Stimulated activated CD4-positive, alpha-beta T cell treated with anti-CD3 and anti-CD28 coated beads, Interleukin-4, amount 100 ng/mL, for 4 hours (primary cell): ENCODE data around the gene MOB3B.

ENCODE experiments used
- DNase-seq, 2 experiments: peaks; one replicate each; pipeline ENCODE4 v3.0.0-alpha.2; 2020

Gene MOB3B

DNA sequence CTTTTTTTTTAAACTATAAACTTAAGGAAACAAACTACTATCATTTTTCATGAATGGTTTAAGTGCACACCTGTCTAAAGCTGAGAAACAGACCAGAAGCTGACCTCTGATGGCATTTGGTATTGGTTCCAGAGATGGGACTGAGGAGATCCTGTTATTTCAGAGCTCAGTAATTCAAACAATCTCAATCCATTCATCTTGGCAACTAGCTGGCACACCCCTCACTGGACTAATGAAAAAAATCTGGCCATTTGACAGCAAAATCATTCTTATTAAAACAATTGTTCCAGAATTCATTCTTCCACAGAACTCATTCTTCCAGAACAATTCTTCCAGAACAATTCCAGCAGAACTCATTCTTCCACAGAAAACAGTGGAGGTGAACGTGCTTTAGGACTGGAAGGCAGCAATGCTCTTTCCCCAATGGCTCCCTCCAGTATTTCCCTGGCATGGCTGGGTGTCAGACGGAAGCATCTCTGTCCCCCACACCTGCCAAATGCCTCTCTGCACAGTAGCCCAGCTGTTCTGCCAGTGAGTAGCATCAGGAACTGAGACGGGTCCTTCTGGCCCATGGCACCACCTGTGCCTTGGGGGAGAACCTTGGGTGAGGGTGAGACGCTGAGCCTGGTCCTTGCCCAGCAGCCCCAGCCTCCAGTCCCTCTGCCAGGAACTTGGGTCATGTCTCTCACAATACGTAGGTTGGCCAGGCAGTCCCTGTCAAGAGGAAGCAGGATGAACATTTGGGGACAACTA, 145.2 kb downstream of the MOB3B start:
- no peak for DNase-seq

DNA sequence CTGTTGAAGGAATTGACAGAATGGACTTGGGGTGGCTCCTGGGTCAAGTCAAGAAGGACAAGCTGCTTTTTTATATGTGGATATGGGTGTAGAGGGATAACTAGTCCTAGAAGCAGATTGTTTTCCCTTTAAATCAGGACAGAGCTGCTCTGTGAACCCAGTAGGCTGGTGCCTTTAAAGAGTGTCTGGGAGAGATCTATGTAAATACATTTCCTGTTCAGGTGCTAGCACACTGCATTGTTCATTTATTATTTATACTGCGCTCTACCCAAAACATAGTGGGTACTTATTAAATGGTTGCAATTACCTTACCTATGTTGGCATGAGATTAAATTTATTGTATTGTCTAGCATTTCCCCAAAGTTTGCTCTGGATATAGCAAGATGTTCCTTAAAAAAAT, 146.1 kb downstream of the MOB3B start:
- no peak for DNase-seq

DNA sequence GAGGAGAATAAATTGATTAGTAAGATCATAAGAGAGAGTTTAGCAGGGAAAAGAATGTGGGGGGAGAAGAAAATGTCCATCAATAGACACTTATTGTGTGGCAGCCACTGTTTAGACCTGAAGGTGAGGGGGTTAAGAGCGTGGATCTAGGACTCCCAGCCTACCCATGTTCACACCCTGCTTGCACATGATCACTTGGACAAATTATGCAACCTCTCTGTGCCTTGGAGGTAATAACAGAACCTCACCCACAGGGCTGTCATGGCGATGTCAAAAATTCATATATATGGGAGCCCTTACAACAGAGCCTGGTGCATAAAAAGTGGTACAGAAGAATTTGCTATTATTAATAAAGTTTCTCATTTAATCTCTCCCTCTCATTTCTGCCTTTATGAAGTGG, 146.6 kb downstream of the MOB3B start:
- no peak for DNase-seq

DNA sequence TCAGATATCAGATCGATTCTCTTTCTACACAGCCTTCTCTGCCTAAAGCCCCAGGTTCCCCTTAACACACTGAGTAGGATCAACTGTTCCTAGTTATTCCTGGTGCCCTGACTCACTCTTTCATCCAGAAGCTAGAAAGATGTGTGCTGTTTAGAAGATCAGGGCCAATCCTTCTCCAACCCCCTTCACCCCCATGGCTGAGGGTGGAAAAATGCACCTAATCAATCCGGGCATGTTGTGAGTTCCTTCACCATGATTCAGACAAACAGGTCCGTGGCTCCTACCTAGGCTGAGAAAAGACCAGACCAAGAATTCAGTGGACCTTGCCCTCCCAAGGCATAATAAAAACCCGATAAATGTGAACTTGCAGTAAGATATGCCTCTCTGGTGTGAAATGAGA, 147.3 kb downstream of the MOB3B start:
- DNase-seq = no peak

DNA sequence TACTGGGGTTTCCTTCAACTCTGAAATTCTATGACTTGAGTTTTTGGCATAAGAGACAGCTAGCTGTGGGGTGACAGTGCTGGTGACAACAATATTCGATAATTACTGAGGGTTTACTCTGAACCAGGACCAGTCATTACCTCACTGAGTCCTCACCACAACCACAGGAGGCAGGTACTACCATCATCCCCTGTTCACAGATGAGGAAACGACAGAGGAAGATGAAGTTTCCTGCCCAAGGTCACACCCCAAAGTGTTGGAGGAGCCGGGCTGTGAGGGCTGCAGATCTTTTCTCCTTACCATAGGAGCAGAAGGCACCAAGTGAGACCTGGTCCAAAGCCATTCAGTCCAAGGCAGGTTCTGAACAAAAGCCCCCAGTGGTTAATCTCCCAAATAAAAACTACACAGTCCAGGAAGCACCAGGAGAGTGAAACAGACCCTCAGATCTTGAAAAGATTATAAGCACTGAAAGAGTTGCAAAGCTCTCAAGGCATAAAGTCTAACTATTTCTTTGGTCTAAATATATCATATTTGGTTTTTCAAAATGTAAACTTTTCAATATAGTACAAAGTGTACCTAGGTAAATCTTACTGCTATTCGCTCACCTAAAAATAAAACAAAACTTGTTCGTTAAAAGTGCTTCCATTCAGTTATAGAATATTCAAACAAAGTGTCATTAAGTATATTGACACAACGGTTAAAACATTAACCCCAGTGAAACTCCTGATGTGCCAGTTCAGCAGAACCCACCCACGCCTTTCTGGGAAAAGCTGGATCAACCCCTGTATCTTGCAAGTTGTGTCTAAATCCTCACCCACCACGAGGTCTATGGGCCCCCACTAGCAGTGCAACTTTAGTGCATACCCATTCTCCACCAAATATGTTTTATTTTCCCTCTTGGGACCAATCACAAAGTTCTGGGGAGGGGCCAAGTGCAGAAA, 150.0 kb downstream of the MOB3B start:
- no peak for DNase-seq

DNA sequence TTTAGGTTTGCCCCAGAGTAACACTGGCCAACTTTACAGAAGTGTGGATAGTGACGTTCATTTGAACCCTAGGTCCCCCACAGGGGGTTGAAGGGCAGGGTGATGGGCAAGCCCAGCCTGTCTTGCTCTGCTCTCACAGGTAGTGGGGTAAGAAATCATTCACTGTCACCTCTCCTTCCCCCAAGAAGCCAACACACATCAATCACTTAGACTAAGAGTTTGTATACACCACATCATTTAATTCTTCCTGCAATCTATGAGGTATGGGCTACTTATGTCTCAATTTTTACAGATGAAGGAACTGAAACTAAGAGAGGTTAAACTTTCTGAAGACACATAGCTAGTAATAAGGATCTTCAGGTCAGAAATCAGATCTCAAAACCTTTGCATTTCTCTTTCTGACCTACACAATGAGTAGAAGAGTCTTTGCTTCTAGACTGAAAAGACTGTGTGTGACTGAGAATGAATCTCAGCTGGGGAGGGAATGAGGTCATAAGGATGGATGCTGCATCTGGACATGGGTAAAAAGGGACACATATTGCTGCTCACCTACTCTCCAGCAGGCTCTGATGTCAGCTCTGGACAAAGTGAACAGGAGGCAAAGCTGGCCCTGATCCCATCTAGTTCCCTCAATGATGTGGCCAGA, 151.7 kb downstream of the MOB3B start:
- DNase-seq = no peak

DNA sequence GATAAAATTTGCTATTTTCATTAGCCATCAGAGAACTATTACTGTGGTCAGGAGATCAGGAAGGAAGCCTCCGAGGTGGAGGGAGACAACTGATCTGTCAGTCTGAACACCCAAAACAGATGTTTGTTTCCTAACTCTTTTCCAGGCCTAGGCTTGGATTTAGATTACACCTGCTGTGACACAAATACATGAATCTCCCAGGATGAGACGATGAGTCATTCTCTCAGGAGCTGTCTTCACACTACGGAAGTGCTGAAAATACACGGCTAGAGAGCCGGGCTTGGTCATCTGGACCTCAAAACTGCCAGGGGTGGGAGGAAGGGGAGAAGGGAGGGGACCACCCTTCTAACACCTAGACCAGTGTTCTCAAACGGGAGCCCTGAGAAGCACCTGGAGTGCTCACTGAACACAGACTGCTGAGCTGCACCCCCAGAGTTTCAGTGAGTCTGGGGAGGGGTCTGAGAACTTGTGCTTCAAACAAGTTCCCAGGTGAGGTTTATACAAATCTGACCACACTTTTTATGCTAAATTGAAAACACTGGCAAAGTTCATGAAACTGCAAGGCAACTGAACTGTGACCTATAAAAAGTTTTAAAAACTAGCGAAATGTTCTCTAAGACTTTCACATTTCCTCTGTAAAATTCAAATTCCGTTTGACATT, 152.3 kb downstream of the MOB3B start:
- no peak for DNase-seq

DNA sequence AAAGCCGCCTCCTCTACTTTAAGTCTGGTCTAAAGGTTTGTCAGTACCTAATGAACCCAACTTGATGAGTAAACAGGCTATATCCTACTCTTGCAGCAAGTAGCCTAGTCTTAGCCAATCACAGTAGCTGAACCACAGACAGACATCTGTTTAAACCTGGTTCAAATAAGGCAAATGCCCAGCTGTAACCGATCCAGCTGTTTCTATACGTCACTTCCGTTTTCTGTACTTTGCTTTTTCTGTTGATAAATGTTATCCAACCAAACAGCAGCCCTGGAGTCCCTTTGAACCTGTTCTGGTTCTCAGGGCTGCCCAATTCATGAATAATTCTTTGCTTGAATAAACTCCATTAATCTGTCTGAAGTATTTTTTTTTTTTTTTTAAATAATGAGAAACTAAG, 155.8 kb downstream of the MOB3B start:
- DNase-seq = no peak

DNA sequence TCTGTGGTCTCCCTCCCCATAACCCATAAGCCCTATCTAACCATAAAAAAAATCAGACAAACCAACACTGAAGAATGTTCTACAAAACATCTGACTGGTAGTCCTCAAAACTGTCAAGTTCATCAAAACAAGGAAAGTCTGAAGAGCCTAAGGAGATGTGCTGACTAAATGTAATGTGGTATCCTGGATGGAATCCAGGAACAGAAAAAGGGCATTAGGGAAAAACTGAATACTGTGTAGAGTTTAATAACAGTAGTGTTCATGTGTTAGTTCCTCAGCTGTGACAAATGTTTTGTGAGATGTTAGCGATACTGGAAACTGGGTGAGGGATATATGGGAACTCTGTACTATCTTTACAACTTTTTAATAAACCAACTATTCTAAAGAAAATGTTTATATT, 157.0 kb downstream of the MOB3B start:
- no peak for DNase-seq

DNA sequence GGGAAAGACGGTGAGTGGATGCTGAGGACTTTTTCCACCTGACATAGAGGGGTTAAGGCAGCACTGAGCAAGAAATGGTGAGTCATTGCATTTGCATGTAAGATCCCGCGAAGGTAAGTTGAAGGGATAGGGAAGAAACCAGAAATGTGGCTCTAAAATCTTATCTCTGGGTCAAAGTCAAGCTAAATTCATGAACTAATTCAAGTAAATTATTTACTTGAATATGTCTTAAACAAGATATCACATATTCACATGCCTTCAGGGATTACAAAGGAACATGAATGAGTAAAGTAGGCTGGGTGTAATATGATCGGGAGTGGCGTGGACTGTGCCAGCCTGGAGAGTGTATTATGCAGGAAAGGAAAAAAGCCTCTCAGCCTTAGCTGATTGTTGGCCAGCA, 158.2 kb downstream of the MOB3B start:
- DNase-seq = no peak

DNA sequence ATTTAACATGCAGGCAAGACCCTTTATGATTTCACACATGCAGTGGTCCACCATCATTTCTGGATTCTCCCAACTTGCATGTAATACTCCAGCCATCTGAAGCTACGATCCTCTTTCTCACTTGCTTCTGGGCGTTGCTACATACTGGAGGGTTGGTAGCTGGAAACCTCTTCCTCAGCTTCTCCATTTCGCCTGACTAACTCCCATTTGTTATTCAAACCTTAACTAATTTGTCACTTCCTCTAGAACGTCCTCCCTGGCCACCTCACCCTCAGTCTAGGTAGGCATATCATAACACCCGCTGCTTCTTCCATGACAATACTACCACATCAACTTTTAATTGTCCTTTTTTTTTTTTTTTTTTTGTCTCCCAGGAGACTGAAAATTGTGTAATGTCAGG, 160.0 kb downstream of the MOB3B start:
- no peak for DNase-seq

DNA sequence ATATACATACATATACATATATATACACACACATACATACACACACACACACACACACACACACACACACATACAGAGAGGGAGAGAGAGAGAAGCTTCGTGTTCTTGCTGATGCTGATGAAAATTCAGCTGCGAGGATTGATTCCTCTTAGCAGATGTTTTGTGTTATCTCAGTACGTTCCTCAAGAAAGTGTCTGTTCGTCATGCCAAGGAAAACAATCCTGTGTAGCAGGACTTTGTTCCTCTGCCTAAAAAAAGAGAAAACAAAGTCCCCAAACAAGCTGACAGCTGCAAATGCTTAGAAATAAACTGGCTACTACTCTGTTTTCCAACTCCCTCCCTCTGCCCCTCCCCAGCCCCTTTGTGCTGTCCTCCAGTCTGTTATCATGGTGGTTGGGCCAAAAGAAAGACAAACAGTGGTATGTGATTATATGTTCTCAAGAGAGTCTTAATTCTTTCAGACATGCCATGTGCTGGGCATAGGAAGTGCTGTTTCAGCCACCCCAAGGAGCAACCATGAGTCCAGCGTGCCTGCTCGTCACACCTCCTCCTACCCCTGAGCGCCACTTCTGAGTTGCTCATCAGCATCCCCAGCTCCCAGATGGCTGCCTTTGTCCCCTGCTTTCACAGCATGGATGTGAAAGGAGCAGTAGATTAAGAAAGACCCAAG, 161.2 kb downstream of the MOB3B start:
- DNase-seq = no peak

DNA sequence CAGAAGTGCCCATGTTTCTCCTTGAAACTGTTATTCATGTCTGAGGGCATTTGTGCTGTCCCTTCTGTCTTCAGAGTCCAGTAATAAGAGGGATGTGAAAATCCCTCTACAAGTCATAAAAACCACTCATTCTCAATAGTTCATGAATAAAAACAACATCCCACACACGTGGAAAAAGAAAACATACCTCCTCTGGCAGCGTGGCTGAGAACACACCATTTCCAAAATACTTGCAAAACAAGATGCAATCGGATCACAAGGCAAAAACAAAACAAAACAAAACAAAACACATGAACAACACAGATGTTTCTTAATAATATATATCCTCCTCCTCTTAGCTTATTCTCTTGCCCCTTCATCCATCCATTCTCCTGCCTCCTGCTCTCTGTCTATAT, 161.7 kb downstream of the MOB3B start:
- DNase-seq = no peak

DNA sequence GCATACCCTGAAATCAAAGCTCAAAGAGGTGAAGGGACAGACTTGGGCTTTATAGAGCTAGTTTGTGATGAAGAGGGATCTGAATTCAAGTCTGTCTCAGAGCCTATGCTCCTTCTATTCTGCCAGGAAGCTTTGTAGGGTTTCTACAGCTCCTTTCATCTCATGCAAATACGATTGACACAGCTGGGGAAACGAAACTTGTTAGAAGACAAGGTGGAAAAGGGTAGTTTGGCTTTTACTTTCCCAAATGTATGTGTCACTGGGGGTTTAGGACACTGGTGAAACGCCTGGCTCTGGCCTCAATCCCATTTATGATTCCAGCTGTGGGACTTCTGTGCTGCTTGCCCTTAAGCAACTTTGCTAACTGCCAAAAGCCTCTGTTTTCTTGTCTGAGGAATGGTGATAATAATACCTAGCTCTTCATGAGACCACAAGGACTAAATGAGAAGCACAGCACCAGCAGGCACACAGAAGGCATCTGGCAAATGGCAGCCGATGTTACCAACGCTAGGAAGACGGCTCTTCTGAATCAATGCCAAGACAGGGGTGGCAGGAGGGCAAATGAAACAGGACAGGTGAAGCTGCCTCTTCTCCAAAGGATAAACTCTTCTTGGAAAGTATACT, 162.3 kb downstream of the MOB3B start:
- DNase-seq = no peak

DNA sequence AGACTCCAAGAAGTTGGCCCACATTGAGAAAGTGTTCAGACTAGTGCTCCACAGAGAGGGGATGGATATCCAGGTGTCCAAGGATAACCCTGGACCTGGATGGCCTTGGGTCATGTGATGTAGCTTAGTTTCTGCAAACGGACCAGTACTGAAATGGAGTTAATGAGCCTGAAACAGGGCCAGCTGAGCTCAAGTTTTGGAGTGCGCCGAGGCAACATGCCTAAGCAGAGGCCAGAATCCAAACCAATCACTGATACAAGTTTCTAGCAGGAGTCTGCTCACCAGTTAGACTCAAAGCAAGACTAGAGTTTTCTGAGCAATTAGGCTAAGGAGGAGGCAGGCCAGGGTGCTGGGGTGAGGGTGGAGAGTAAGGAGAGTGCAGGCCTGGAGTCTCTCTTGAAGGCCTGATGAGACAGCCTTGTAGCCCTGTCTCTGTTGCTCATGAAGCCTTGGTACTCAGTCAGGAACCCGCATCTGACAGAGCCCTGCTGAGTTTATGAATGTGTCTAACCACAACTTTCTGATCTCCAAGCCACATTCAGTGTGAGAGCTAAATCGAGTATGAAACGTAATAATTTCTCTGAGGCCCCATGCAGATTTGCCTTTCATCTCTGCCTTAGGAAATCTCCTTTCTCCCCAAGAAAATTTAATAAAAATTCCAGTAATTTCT, 163.8 kb downstream of the MOB3B start:
- no peak for DNase-seq

DNA sequence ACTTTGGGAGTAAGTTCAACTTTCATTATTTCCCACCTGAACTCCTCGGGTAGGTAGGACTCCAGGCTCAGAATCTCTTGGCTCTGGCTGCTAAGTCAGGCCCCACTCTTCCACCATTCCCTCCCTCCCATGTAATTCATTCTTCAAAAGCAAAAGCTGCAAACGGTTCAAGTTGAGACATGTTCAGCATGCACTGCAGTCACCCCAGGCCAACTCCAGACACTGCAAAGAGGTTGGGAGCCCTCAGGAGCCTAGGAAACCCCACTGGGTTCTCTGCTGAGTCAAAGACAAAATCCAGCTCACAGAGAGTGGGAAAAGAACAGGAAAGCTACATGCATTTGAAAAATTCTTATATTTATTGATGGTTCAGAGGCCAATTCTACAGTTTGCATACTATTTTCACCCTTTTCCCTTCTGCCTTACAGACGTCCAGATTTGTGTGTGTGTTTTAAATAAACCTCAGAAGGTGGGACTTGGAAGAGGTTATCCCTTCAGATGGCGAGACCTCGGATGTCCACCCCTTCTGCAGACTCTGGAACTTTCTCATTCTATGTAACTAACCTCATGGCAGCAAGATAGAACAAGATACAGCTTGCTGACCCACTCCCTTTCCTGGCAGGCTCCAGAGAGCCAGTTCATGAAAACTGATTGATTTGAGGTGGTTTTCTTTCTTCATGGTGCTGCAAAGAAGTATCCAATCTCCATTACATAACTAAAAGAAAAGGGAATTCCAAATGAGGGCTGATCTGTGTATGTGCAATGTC, 167.0 kb downstream of the MOB3B start:
- no peak for DNase-seq

DNA sequence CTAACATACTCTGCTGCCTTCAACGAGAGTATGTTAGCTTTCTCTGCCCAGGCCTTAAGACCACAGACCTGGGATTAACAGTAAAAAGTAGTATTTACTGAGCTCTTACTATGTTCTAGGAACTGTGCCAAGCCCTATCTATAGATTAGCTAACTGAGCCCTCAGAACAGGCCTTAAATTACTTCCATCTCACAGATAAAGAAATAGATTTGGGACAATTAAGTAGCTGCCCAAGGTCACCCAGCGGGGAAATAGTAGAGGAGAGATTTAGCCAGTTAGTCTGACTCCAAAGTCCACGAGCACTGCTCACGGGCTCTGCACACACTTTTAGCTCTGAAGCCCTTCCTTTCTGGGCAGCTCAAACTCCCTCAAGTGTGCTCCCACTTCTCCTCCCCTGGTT, 168.1 kb downstream of the MOB3B start:
- no peak for DNase-seq

DNA sequence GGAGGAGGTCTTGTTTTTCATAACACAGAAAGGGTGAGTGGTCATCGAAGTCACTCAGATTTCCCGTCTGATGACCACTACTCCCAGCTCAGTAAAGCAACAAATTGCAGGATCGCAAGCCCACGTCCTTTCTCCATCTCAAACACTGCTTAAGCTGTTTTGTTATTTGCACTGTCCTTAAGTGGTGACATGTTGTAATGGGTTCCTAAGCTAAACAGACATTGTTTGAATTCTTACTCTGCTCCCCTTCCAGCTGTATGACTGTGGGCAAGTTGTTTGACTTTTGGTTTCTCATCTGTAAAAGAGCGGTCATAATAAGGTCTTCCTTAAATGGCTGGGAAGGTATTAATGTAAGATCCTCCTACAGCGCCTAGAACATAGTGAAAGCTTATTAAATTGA, 169.9 kb downstream of the MOB3B start:
- DNase-seq = no peak

DNA sequence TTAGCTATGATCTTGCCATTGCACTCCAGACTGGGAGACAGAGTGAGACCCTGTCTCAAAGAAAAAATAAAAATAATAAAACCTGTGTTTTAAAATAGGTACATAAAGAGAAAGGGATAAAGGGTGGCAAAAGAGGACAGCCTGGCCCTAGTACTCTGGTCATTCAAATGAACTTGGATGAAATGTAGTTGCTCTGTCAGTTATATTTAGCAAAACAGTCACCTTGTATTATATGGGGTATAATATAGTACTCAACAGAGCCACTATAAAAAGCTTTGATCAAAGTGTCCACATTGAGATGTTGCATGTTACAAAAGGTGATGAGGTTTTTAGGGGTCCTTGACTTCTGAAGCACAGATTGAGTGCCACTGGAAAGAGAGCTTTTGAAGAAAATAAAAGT, 171.6 kb downstream of the MOB3B start:
- DNase-seq = no peak

DNA sequence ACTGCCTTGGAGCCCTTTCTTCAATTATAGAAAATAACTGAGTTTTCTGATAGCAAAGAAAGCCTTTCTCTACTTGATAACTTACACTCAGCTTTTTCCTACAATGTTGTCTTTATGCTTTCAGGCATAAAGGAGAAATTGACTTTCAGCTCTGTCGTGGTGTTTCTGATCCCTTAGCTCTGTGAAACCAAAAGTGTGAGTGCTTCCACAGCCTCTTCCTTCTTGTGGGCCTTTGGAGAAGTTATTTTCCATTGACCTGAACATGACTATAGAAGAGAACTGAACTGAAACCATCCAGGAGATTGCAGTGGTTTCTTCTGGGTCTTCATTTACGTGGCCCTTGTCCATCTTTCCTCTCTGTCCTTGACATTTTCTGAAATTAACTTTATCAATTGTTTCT, 173.2 kb downstream of the MOB3B start:
- DNase-seq = no peak

DNA sequence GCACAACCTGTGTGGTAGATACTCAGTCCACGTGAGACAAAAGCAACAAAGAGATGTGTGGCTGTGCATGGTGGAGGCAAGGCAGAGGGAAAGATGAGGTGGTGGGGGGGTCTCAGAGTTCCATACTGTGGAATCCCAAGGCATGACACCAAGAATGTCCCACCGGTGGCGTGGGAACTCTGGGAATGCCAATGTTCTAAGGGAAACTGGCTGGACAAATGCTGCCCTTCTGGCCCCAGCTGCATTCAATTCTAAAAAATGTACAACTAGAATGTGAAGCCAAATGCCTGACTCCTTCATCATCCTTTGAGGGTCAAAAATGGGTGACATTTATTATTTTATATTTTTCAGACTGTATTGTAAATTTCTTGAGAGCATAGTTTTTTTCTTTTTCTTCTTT, 174.4 kb downstream of the MOB3B start:
- no peak for DNase-seq
